Heart right ventricle (tissue), 16 donors: ENCODE measurements around the gene TRIM47. TPM values are rescaled to one million over a fixed set of nuclear protein-coding genes. Genes with fewer than 3 reads are reported as not detected.
"Not testable (repeated sequence)": the region's sequence is repeated elsewhere in the genome, so short reads cannot be mapped to it uniquely, and the experiment has no call there.

Experiments
- ATAC-seq, 8 donors: fragments of 200-7000 bp; cut with Tn5 transposase; one replicate each; pipeline ENCODE4 v1.9.1; 2020; ENCODE audit warnings: mild to moderate bottlenecking in 8 of 8, moderate library complexity in 8 of 8, moderate number of reproducible peaks in 1 of 8
- DNase-seq, 2 donors: peaks; one replicate each; pipeline ENCODE4 v3.0.0-alpha.2; 2020
- H3K27ac ChIP-seq, 10 donors: fragments of 200-600 bp; sonication (generic) in 2 of 10; one replicate each; pipeline versions ENCODE4 v1.5.0 to v1.8.0; 2020 to 2022; ENCODE audit warnings: mild to moderate bottlenecking in 3 of 10
- H3K27me3 ChIP-seq, 7 donors: fragments of 200-600 bp; one replicate each; pipeline ENCODE4 v1.8.0; 2021 to 2022; ENCODE audit warnings: mild to moderate bottlenecking in 2 of 7
- H3K36me3 ChIP-seq, 9 donors: fragments of 200-600 bp; sonication (generic) in 1 of 9; one replicate each; pipeline versions ENCODE4 v1.5.0 to v1.8.0; 2020 to 2022; ENCODE audit warnings: mild to moderate bottlenecking in 2 of 9
- H3K4me1 ChIP-seq, 9 donors: fragments of 200-600 bp; sonication (generic) in 1 of 9; one replicate each; pipeline versions ENCODE4 v1.5.0 to v1.8.0; 2020 to 2022; ENCODE audit warnings: mild to moderate bottlenecking in 4 of 9
- H3K4me3 ChIP-seq, 10 donors: fragments of 200-600 bp; sonication (generic) in 2 of 10; one replicate each; pipeline versions ENCODE4 v1.5.0 to v1.8.0; 2020 to 2022; ENCODE audit warnings: mild to moderate bottlenecking in 7 of 10, moderate library complexity in 2 of 10
- H3K9me3 ChIP-seq, 11 donors: fragments of 200-600 bp in 10 of 11; sonication (generic) in 2 of 11; one replicate each; pipeline versions ENCODE4 v1.5.0 to v1.8.0; 2013 to 2022; ENCODE audit warnings: mild to moderate bottlenecking in 2 of 11, control low read depth in 1 of 11, moderate library complexity in 1 of 11
- CTCF ChIP-seq, 9 donors: fragments of 200-600 bp; sonication (generic) in 2 of 9; IDR thresholded peaks; one replicate each; pipeline versions ENCODE4 v1.5.0 to v1.8.0; 2021 to 2022; ENCODE audit warnings: antibody characterized with exemption in 9 of 9, mild to moderate bottlenecking in 5 of 9, moderate library complexity in 1 of 9
- WGBS, 2 donors: extraction: QIAGEN DNeasy Blood & Tissue Kit; methylation state at CpG; one replicate each; pipeline ENCODE4 v1.1.7; 2013; ENCODE audit warnings: inconsistent platforms in 1 of 2; 5-methylcytosine and 5-hydroxymethylcytosine counted together
- intact Hi-C, 10 donors: fragments of 100-400 bp; cut with DNase I; formaldehyde crosslinking; loops; one replicate each; pipeline versions ENCODE4 v1.11.1 to v1.14.2; 2022
- polyA plus RNA-seq, 2 donors: library from polyadenylated mRNA; stranded (reverse); fragments of 200-250 nt; gene quantifications; one replicate each; pipeline ENCODE4 v1.2.3, GENCODE V29; 2013
- total RNA-seq, 10 donors: library from RNA; stranded (reverse); fragmentation: NEBNext Ultra II Directional in 3 of 10; extraction: Animal tissue kit (Norgen Biotek cat#: 25700) in 3 of 10; gene quantifications; one replicate each; pipeline versions ENCODE4 v1.2.1 to v1.2.4, GENCODE V29; 2021 to 2023
- donor health status: Arrhythmogenic right ventricular cardiomyopathy.
- donor health status: ischemic (EF 13 %, LVEDD 7.1; RV severe dilation, severe dysfunction).
- donor health status: healthy with polysubstance abuse.
- donor health status: DM: no; HTN: yes; CAD: no.
- donor health status: DM: no; HTN: no; CAD: no.
- donor health status: ischemic (EF 25% LVEDD 6.9; RV normal size, moderate dysfunction).
- donor health status: ischemic (EF 25% LVEDD 5.7; RV mildly dilated, moderate dysfunction).
- donor health status: healthy.
- donor health status: DM: yes; HTN: yes; CAD: no.
- donor health status: Ischemic cardiomyopathy.
- donor health status: ischemic (EF 35%, LVEDD 5.7; RV mildly dilated, moderate dysfunction).
- donor health status: nonischemic (EF 11% LVEDD 7.7; RV severe dilation, severe dysfunction).
- donor health status: DM: yes; HTN: yes; CAD: no.
- donor health status: PGD.
- donor health status: ischemic (EF 29% LVEDD 5.4; RV normal size, mild dysfunction).
- donor health status: nonischemic (EF 23%, LVEDD 6.1; RV moderate dilation, normal function).

TRIM47 gene
- total and polyA plus RNA-seq, 12 donors: 9.3 to 53.1 (median 22.5) TPM

GRCh38 chr17:75888484-75888883, 10.1 kb upstream of the TRIM47 start:
- H3K27me3 ChIP-seq: no peaks in the 10 kb centered on the region
- DNase-seq (no peak), ATAC-seq (no peak)
- TF ChIP-seq CTCF (IDR thresholded peaks at IDR 0.05): no peak
- WGBS, 2 donors: 85 to 87% methylated on average over 6 of the region's 6 CpGs
- intact Hi-C loops: no loop called here
- H3K4me1 ChIP-seq: peaks cover 0 to 12% (median 0%) of the 10 kb centered on the region in 9 donors
- H3K27ac ChIP-seq: no peak overlapping the region
- no peak overlapping the region for H3K4me3 ChIP-seq
- peaks cover 0 to 53% (median 16%) of the 10 kb centered on the region in 9 donors for H3K36me3 ChIP-seq
- no peaks in the 10 kb centered on the region for H3K9me3 ChIP-seq

GRCh38 chr17:75885860-75886259, 7.5 kb upstream of the TRIM47 start:
- 84% methylated on average over 9 of the region's 9 CpGs for WGBS, 2 donors

GRCh38 chr17:75885431-75885830, 7.0 kb upstream of the TRIM47 start:
- no peak for TF ChIP-seq CTCF (IDR thresholded peaks at IDR 0.05)
- intact Hi-C loops: no loop called here
- 59 to 64% methylated on average over 8 of the region's 8 CpGs for WGBS, 2 donors

More at GRCh38 chr17:75885860-75886259, 7.5 kb upstream of the TRIM47 start:
- DNase-seq, H3K9me3 ChIP-seq, intact Hi-C loops, H3K4me3 ChIP-seq, H3K27me3 ChIP-seq, ATAC-seq, H3K27ac ChIP-seq: not testable (repeated sequence)
- peaks cover 0 to 33% (median 8%) of the 10 kb centered on the region in 9 donors for H3K36me3 ChIP-seq
- peaks cover 0 to 12% (median 0%) of the 10 kb centered on the region in 9 donors for H3K4me1 ChIP-seq

GRCh38 chr17:75881678-75882454, 3.5 kb upstream of the TRIM47 start:
- Histone ChIP-seq H3K36me3 (no peaks in the 10 kb centered on the region), H3K27ac (no peak overlapping the region), H3K4me3 (no peak overlapping the region), H3K9me3 (no peaks in the 10 kb centered on the region), H3K4me1 (peaks cover 0 to 22% (median 3%) of the 10 kb centered on the region in 9 donors), H3K27me3 (peaks cover 0 to 8% (median 0%) of the 10 kb centered on the region in 7 donors)
- DNase-seq: no peak
- no peak for TF ChIP-seq CTCF (IDR thresholded peaks at IDR 0.05)
- intact Hi-C loops: no loop called here
- 90% methylated on average over 15 of the region's 15 CpGs for WGBS, 2 donors
- no peak for ATAC-seq

More at GRCh38 chr17:75885431-75885830, 7.0 kb upstream of the TRIM47 start:
- ATAC-seq: peak in 1 of 8 donors; percentile 12
- Histone ChIP-seq H3K27ac (no peak overlapping the region), H3K9me3 (no peaks in the 10 kb centered on the region), H3K4me3 (no peak overlapping the region), H3K27me3 (no peaks in the 10 kb centered on the region), H3K36me3 (peaks cover 0 to 29% (median 4%) of the 10 kb centered on the region in 9 donors), H3K4me1 (peaks cover 0 to 12% (median 0%) of the 10 kb centered on the region in 9 donors)
- DNase-seq: no peak

- H3K4me1 ChIP-seq: peaks cover 16 to 33% (median 19%) of the 10 kb centered on the region in 9 donors
- DNase-seq (no peak), ATAC-seq (no peak)
- intact Hi-C loops: no loop called here
- H3K27ac ChIP-seq: no peak overlapping the region
- no peaks in the 10 kb centered on the region for H3K9me3 ChIP-seq
- peaks cover 0 to 12% (median 3%) of the 10 kb centered on the region in 9 donors for H3K36me3 ChIP-seq
- 74 to 77% methylated on average over 7 of the region's 7 CpGs for WGBS, 2 donors
- no peak overlapping the region for H3K4me3 ChIP-seq
- no peak for TF ChIP-seq CTCF (IDR thresholded peaks at IDR 0.05)
- H3K27me3 ChIP-seq: peaks cover 0 to 18% (median 0%) of the 10 kb centered on the region in 7 donors
Observed at GRCh38 chr17:75880266-75880665, 1.9 kb upstream of the TRIM47 start.
